ENCODE measurements around the gene CEP97.
A peak's percentile ranks its signal among the peaks of the same experiment; 100 is the strongest.
"Not testable (repeated sequence)": the region's sequence is repeated elsewhere in the genome, so short reads cannot be mapped to it uniquely, and the experiment has no call there.

CEP97 gene

DNA sequence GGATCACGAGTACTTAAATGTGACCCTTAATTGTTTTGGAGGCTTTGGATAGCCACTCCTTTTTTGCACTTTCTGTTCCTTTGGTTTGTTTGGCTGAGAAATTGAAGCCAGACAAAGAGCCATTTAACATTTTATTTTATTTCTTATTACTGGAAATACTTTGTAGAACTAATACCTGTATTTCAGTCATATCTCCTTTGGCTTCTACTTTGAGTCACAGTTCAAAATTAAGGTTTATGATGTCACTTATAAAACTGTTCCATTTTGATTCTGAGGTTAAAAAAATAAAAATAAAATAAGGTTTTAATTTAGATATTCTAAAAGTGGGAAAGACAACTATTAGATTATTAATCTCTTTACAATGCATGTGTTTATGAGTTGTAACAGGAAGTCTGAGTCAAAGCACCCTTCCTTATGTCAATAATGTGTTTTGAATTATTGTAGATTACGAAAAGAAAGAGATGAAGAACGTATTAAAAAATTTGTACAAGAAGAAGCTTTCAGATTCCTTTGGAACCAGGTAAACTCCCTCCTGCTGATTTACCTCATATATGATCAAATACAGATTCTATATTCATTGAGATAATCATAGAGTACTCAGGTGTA is 37.7 kb downstream of the CEP97 start:
- DNase-seq (ENCODE audit: low read depth) = no peak

- not testable (repeated sequence) for DNase-seq (ENCODE audit: low read depth)
Observed at GRCh38 chr3:101777745-101778281, 53.4 kb downstream of the CEP97 start.

- DNase-seq (ENCODE audit: low read depth) = no peak
Observed at GRCh38 chr3:101778385-101779046, 54.1 kb downstream of the CEP97 start.

GRCh38 chr3:101779047-101779821 is 54.8 kb downstream of the CEP97 start, which contains the start of gene NXPE3:
NXPE3 (plus strand) TSS chr3:101779211; CDS start chr3:101785597, 6,386 bp downstream.
- peak; percentile 92 for DNase-seq (ENCODE audit: low read depth)

- no peak for DNase-seq (ENCODE audit: low read depth)
Observed at GRCh38 chr3:101779822-101780381, 55.5 kb downstream of the CEP97 start.

GRCh38 chr3:101780661-101781060 is 56.2 kb downstream of the CEP97 start:
- DNase-seq (ENCODE audit: low read depth) = no peak

DNA sequence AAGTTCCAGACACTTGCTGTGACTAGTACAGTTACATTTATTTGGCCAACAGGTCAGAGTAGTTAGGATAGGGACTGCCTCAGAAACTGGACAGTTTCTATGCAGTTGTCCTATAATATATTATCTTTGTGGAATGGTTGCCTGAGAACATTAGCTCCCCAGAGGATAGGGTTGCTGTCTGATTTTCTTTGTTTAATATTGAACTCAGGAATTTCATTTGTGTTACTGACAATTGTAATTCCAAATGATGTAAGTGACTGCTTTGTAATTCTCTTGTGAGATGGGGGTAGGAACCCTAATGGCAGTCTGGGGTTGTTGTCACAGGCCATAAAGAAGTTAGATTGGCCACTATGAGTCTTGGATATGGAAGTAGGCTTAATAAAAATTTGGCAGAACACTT is 56.8 kb downstream of the CEP97 start:
- no peak for DNase-seq (ENCODE audit: low read depth)

DNA sequence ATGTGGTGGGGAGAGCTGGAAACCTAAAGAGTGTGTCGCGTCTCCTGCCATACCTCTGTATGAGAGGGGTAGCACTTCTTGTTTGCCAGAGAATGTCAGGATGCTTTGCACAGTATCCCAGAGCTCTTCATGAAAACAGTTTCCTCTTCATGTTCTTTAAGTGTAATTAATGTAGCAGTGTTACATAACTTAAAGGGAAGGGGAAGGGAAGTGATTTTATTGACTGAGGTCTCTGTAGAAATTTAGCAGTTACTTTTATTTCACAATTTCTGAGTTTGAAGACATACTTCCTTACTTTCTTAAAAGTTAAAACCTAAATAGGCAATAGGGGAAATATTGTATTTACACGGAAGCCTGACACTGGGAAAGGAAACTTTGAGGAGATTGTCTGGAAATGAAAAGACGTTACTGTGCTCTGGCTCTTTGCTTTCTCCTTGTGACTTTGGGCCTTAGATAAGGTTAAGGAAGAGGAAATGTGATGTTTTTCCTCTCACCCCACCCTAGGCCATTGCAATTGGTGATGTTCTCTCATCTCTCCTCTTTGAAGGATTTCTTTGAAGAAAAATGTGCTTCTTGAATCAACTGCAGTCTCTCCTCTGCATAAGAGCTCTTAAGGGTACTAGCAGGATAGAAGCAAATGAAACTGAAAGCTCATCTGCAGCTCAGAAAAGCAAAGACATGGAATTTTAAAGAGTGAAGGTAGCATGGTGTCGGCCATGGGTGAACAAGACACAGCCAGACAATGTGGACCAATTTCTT is 60.6 kb downstream of the CEP97 start:
- no peak for DNase-seq (ENCODE audit: low read depth)

DNA sequence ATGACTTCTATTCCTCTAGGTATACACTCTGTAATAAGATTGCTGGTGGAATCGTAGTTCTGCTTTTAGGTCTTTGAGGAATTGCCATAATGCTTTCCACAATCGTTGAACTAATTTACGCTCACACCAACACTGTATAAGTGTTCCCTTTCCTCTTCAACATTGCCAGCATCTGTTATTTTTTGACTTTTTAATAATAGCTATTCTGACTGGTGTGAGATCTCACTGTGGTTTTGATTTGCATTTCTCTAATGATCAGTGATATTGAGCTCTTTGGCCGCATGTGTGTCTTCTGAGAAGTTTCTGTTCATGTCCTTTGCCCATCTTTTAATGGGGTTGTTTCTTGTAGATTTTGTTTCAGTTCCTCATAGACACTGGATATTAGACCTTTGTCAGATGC is 67.4 kb downstream of the CEP97 start:
- DNase-seq (ENCODE audit: low read depth) = no peak

GRCh38 chr3:101796077-101796680 is 71.8 kb downstream of the CEP97 start:
- DNase-seq (ENCODE audit: low read depth) = no peak

- no peak for DNase-seq (ENCODE audit: low read depth)
Observed at GRCh38 chr3:101801174-101801573, 76.8 kb downstream of the CEP97 start.

DNA sequence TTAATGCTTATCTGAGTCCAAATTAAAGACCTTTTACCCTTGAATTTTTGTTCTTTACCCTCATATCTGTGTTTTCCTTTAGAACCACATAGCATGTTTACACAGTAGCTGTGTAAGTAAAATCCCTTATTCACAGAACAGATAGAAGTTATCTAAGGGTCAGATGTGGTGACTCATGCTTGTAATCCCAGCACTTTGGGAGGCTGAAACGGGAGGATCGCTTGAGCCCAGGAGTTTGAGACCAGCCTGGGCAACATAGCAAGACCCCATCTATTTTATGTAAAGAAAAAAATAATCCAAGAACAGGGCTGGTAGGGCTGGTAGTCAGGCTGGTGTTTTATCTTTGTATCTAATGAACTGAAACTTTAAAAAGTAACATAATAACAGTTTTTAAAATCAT is 77.8 kb downstream of the CEP97 start:
- DNase-seq (ENCODE audit: low read depth) = no peak

DNA sequence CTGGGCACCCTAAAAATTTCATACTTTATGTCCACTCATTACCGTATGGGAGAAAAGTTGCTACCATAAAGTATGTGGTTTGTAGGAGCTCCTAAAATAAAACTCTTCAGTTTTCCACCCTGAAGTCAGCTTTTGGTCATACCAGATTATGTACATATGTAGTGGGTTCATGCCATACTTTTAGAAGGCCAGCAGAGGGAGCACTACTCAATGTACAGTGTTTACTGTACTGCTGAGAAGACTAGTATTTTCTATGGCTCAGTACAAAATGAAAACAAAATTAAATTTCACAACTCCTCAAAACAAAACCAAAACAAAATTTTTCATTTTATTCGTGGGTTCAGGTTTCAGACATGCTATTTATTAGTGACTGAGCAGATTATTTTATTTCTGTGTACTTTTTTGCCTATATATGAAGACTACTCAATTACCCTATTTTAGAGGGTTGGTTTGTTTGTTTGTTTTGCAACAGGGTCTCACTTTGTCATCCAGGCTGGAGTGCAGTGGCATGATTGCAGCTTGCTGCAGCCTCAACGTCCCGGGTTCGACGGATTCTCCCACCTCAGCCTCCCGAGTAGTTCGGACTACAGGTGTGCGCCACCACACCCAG is 78.9 kb downstream of the CEP97 start:
- DNase-seq (ENCODE audit: low read depth) = peak; percentile 35

DNA sequence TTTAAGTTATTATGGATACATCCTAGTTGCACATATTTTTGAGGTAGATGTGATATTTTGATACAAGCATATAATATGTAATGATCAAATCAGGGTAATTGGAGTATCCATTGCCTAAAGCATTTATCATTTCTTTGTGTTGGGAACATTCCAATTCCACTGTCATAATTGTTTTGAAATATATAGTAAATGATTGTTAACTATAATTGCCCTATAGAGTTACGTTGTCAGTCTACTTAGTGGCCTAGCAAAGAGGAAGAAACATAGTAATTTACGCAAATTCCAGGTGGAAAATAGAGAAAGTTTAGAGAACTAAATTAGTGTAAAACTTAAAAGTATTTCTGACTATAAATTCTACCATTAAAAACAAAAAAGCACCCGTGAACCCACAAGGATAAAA is 79.5 kb downstream of the CEP97 start:
- DNase-seq (ENCODE audit: low read depth) = no peak

DNA sequence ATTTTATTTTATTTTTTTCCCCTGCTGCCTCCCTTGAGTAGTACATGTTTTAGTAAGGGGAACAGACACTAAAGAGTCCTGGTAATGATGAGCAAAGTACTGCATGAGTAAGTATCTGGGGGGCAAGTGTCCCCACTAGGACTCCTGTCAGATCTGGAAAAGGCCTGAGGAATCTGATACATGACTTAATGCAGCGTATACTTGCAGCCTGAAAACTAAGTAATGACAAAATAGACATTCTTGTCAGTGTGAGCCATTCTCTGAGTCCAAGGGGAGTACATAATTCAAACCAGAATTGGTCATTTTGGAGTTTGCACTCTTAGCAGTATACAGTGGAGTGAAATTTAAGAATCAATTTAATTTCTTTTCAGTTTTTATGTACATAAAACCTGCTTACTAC is 82.1 kb downstream of the CEP97 start:
- no peak for DNase-seq (ENCODE audit: low read depth)

- DNase-seq (ENCODE audit: low read depth) = no peak
Observed at GRCh38 chr3:101807888-101808287, 83.5 kb downstream of the CEP97 start.

- no peak for DNase-seq (ENCODE audit: low read depth)
Observed at GRCh38 chr3:101809178-101810021, 85.0 kb downstream of the CEP97 start.

GRCh38 chr3:101810022-101810418 is 85.6 kb downstream of the CEP97 start:
- no peak for DNase-seq (ENCODE audit: low read depth)

GRCh38 chr3:101811875-101812274 is 87.5 kb downstream of the CEP97 start:
- DNase-seq (ENCODE audit: low read depth) = no peak

GRCh38 chr3:101812895-101813294 is 88.5 kb downstream of the CEP97 start:
- no peak for DNase-seq (ENCODE audit: low read depth)
